Caco-2 (cell line): ENCODE results near the gene TMEM131L. TPM values are rescaled to one million over a fixed set of nuclear protein-coding genes. Genes with fewer than 3 reads are reported as not detected.

ENCODE experiments used
- BruUV-seq: library from RNA; stranded (reverse); fragments of 400-500 nt; replicated peaks from 2 replicates; lab custom pipeline; 2021; lab: Mats Ljungman, UMichigan
- CTCF ChIA-PET: fragments of 300-600 bp; sonication (Branson Sonifier 250); formaldehyde crosslinking; loops from one replicate; lab custom pipeline; 2022; ENCODE audit warnings: antibody characterized with exemption; lab: Charles Lee
- POLR2A ChIA-PET: fragments of 300-600 bp; sonication (Branson Sonifier 250); formaldehyde crosslinking; loops from one replicate; lab custom pipeline; 2022; ENCODE audit warnings: antibody characterized with exemption; lab: Charles Lee
- DNase-seq, 2 experiments: peaks; one replicate each; pipeline versions ENCODE4 v3.0.0 to v3.0.0-alpha.2; 2020 to 2022
- H3K27me3 ChIP-seq: replicated peaks from 2 replicates; pipeline ENCODE4 v1.6.0; 2011; ENCODE audit warnings: low read length; ENCODE audit not compliant: control insufficient read depth, insufficient read depth
- H3K36me3 ChIP-seq: 2 replicates; pipeline ENCODE4 v1.5.1; 2011; ENCODE audit warnings: low read length; ENCODE audit not compliant: control insufficient read depth, insufficient read depth
- H3K4me1 ChIP-seq: fragments of 250-450 bp; sonication (Bioruptor Pico); 2 replicates; pipeline ENCODE4 v1.5.1; 2020; ENCODE audit warnings: mild to moderate bottlenecking
- H3K4me3 ChIP-seq: 2 replicates; pipeline ENCODE4 v1.5.1; 2011; ENCODE audit warnings: low read depth, mild to moderate bottlenecking, control low read depth, low read length
- H3K9me3 ChIP-seq: fragments of 250-450 bp; sonication (Bioruptor Pico); 2 replicates; pipeline ENCODE4 v1.5.1; 2020; ENCODE audit warnings: mild to moderate bottlenecking, moderate library complexity
- H3K27ac Mint-ChIP-seq: one replicate; pipeline ENCODE4 v1.8.0; 2022; ENCODE audit warnings: mixed read lengths; ENCODE audit not compliant: unreplicated experiment
- H3K27me3 Mint-ChIP-seq: one replicate; pipeline ENCODE4 v1.8.0; 2022; ENCODE audit warnings: mixed read lengths; ENCODE audit not compliant: insufficient read depth, unreplicated experiment
- H3K36me3 Mint-ChIP-seq: one replicate; pipeline ENCODE4 v1.8.0; 2022; ENCODE audit warnings: mild to moderate bottlenecking, mixed read lengths; ENCODE audit not compliant: insufficient read depth, unreplicated experiment
- H3K4me1 Mint-ChIP-seq: one replicate; pipeline ENCODE4 v1.8.0; 2022; ENCODE audit warnings: low read depth, mixed read lengths; ENCODE audit not compliant: unreplicated experiment
- H3K4me3 Mint-ChIP-seq: one replicate; pipeline ENCODE4 v1.8.0; 2022; ENCODE audit warnings: mild to moderate bottlenecking, moderate library complexity, mixed read lengths; ENCODE audit not compliant: unreplicated experiment
- H3K9me3 Mint-ChIP-seq: one replicate; pipeline ENCODE4 v1.8.0; 2022; ENCODE audit warnings: mixed read lengths; ENCODE audit not compliant: unreplicated experiment
- CTCF ChIP-seq, 2 experiments: fragments of 200-600 bp in 1 of 2; IDR thresholded peaks; 1 replicate in 1 of 2; 2 replicates in 1 of 2; pipeline versions ENCODE4 v1.5.1 to v1.8.0; 2011 to 2022; ENCODE audit warnings: antibody characterized with exemption in 1 of 2, control low read depth in 1 of 2, inconsistent platforms in 1 of 2, low read depth in 1 of 2, low read length in 1 of 2, mild to moderate bottlenecking in 1 of 2, moderate library complexity in 1 of 2; ENCODE audit not compliant: insufficient read depth in 1 of 2, severe bottlenecking in 1 of 2, unreplicated experiment in 1 of 2
- intact Hi-C: fragments of 100-400 bp; cut with micrococcal nuclease; formaldehyde crosslinking; loops from one replicate; pipeline ENCODE4 v1.10.0; 2022; ENCODE audit not compliant: unreplicated experiment
- total RNA-seq: library from RNA; stranded (reverse); gene quantifications from 2 replicates; pipeline ENCODE4 v1.2.3, GENCODE V29; 2022

TMEM131L gene
- total RNA-seq, 1 experiment from 2014 or later = 20.8 TPM

DNA sequence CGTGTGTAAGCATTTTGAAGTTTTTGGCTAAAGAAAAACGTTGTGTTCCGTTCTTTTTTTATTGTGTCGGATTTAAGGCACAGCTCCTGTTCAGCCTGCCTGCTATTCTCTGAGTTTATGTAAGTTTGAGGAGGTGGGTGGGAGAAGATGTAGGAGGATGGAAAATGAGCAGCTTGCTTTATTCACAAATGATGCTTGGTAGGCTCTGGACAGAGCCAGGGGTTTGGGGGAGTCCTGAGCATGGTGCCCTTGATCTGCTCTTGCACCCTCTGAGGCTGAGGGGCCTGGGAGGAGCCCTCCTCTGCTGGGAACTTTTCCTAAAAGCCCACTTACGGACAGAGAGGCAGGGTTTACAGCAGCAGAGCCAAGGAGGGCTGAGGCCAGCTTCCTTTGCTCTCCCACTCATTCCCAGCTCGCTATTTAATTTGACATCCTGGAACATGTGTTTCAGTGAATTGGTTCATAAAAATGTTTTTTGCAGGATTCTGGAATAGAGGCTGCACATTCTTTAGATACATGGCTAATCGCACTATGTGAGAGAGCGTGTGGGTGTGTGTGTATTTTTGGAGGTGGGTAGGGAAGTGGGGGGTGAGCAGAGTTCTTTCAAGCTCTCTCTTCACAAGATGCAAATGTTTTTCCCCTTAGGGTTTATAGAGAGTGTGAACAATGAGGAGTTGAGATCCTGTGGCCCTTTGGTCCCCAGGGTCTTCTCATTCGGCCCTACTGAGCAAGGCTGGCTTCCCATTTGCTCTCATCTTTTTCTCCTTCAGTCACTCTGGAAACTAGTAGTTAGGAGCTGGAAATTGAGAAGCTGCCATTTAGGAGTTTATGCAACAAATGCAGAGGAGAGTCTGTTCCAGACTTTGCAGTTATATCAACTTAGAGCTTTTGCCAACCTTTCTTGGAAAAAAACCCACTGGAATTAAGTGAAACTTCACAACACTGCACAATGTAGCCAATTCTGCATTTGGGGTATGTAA is 32.1 kb downstream of the TMEM131L start:
- Mint-ChIP-seq H3K27me3 (no peaks in the 10 kb centered on the region), H3K4me3 (no peak overlapping the region), H3K4me1 (peaks cover 7% of the 10 kb centered on the region), H3K27ac (no peak overlapping the region), H3K9me3 (no peaks in the 10 kb centered on the region), H3K36me3 (no peaks in the 10 kb centered on the region)
- POLR2A ChIA-PET = no interaction called here
- no peak for TF ChIP-seq CTCF (IDR thresholded peaks at IDR 0.05; ENCODE audit: insufficient read depth in 1 of 2, low read depth in 1 of 2, low read length in 1 of 2, severe bottlenecking in 1 of 2, unreplicated experiment in 1 of 2)
- Histone ChIP-seq H3K36me3 (no peaks in the 10 kb centered on the region), H3K27me3 (no peaks in the 10 kb centered on the region), H3K4me1 (peaks cover 15% of the 10 kb centered on the region), H3K9me3 (no peaks in the 10 kb centered on the region), H3K4me3 (no peak overlapping the region)
- intact Hi-C loops = no loop called here
- DNase-seq = no peak
- no TSS peak for BruUV-seq
- CTCF ChIA-PET = no interaction called here

GRCh38 chr4:153499005-153499404 is 32.8 kb downstream of the TMEM131L start:
- Mint-ChIP-seq H3K27ac (no peak overlapping the region), H3K4me1 (peaks cover 7% of the 10 kb centered on the region), H3K9me3 (no peaks in the 10 kb centered on the region), H3K27me3 (no peaks in the 10 kb centered on the region), H3K36me3 (no peaks in the 10 kb centered on the region), H3K4me3 (no peak overlapping the region)
- TF ChIP-seq CTCF (IDR thresholded peaks at IDR 0.05; ENCODE audit: insufficient read depth in 1 of 2, low read depth in 1 of 2, low read length in 1 of 2, severe bottlenecking in 1 of 2, unreplicated experiment in 1 of 2) = no peak
- intact Hi-C loops = no loop called here
- ChIA-PET POLR2A (interaction anchor here (0.7 kb wide), 1 partner anchor 1394 kb away, joined by 5 read pairs; no protein-coding TSS in a partner anchor), CTCF (no interaction called here)
- Histone ChIP-seq H3K9me3 (no peaks in the 10 kb centered on the region), H3K27me3 (no peaks in the 10 kb centered on the region), H3K4me3 (no peak overlapping the region), H3K36me3 (no peaks in the 10 kb centered on the region), H3K4me1 (peaks cover 15% of the 10 kb centered on the region)
- BruUV-seq = no TSS peak
- DNase-seq = no peak

- Histone ChIP-seq H3K4me1 (peaks cover 29% of the 10 kb centered on the region), H3K36me3 (no peaks in the 10 kb centered on the region), H3K4me3 (no peak overlapping the region), H3K9me3 (no peaks in the 10 kb centered on the region), H3K27me3 (no peaks in the 10 kb centered on the region)
- H3K36me3 Mint-ChIP-seq = no peaks in the 10 kb centered on the region
- no peak for TF ChIP-seq CTCF (IDR thresholded peaks at IDR 0.05; ENCODE audit: insufficient read depth in 1 of 2, low read depth in 1 of 2, low read length in 1 of 2, severe bottlenecking in 1 of 2, unreplicated experiment in 1 of 2)
- CTCF ChIA-PET = no interaction called here
- DNase-seq = no peak
- peaks cover 7% of the 10 kb centered on the region for H3K4me1 Mint-ChIP-seq
- no peak overlapping the region for H3K4me3 Mint-ChIP-seq
- H3K9me3 Mint-ChIP-seq = no peaks in the 10 kb centered on the region
- H3K27ac Mint-ChIP-seq = no peak overlapping the region
- H3K27me3 Mint-ChIP-seq = no peaks in the 10 kb centered on the region
- POLR2A ChIA-PET = no interaction called here
- BruUV-seq = no TSS peak
- intact Hi-C loops = no loop called here
These were observed 35.4 kb downstream of the TMEM131L start for GRCh38 chr4:153501578-153501977.
